ENCODE results near the gene SPRY1.

SPRY1 gene

DNA sequence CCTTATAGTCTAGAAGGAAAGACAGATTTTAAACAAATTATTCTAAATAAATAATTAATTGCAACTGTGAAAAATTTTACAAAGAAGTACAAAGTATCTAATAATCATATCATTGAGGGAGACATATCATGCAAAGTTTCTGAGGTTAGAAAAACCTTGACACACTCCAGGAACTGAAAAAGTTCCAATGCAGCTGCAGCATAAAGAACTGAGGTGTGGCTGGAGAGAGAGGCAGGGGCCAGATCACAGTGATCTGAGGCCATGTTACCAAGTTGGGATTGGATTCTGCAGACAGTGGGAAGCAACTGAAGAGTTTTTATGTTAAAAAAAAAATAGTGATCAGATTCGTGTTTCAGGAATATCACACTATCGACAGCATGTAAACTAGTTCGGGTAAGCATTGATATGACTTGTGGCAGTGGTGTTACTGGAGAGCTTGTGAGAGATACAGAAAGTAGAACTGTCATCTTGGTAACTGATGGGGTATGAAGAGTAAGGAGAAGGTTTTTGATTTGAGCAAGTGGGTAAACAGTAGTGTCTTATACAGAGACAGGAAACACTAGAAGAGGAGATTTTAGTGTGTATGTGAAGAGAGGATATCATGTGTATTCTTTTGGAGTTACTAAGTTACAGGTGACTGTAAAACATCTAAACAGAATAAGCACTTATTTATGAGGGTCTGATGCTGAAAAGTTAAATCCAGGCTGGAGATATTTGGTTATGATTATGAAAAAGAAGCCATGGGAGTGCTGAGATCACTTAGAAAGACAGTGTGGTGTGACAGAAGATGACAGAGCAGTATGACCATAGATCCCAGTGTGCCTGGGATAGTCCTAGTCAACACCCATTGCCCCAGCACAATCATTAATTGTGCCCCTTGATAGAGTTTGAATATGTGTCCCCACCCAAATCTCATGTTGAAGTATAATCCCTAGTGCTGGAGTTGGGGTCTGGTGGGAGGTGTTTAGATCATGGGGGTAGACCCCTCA lies 15.6 kb upstream of the SPRY1 start:
- Histone ChIP-seq H3K36me3 (ENCODE audit: insufficient read depth, low read length) (no peaks in the 10 kb centered on the region), H3K27me3 (ENCODE audit: insufficient read depth, low read length, poor library complexity, severe bottlenecking) (no peaks in the 10 kb centered on the region), H3F3A (ENCODE audit: low read depth) (no peaks in the 10 kb centered on the region), H3K4me3 (ENCODE audit: low read length, poor library complexity, severe bottlenecking) (no peak overlapping the region), H2AFZ (ENCODE audit: low read length) (peak overlapping the region; percentile 8; the same call in 1 of the 2 replicates), H3K4me2 (ENCODE audit: low read depth, low read length, poor library complexity, severe bottlenecking) (no peak overlapping the region), H3K4me1 (ENCODE audit: insufficient read depth, low read length, poor library complexity, severe bottlenecking) (peaks cover 9% of the 10 kb centered on the region), H3K79me2 (ENCODE audit: insufficient read depth, low read length) (no peaks in the 10 kb centered on the region), H4K20me1 (ENCODE audit: insufficient read depth, low read length, poor library complexity, severe bottlenecking) (no peaks in the 10 kb centered on the region), H3K9me2 (replicated peaks; ENCODE audit: low read depth, low read length) (no peaks in the 10 kb centered on the region), H3K9ac (ENCODE audit: low read depth, low read length, poor library complexity, severe bottlenecking) (no peak overlapping the region), H3K9me3 (ENCODE audit: insufficient read depth, low read depth, low read length) (no peaks in the 10 kb centered on the region)
- no peak for TF ChIP-seq EZH2phosphoT487 (IDR thresholded peaks at IDR 0.05; ENCODE audit: borderline replicate concordance)
- TF ChIP-seq, protein P1, sequence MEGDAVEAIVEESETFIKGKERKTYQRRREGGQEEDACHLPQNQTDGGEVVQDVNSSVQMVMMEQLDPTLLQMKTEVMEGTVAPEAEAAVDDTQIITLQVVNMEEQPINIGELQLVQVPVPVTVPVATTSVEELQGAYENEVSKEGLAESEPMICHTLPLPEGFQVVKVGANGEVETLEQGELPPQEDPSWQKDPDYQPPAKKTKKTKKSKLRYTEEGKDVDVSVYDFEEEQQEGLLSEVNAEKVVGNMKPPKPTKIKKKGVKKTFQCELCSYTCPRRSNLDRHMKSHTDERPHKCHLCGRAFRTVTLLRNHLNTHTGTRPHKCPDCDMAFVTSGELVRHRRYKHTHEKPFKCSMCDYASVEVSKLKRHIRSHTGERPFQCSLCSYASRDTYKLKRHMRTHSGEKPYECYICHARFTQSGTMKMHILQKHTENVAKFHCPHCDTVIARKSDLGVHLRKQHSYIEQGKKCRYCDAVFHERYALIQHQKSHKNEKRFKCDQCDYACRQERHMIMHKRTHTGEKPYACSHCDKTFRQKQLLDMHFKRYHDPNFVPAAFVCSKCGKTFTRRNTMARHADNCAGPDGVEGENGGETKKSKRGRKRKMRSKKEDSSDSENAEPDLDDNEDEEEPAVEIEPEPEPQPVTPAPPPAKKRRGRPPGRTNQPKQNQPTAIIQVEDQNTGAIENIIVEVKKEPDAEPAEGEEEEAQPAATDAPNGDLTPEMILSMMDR (conservative IDR thresholded peaks at IDR 0.05; ENCODE audit: low read length): no peak

DNA sequence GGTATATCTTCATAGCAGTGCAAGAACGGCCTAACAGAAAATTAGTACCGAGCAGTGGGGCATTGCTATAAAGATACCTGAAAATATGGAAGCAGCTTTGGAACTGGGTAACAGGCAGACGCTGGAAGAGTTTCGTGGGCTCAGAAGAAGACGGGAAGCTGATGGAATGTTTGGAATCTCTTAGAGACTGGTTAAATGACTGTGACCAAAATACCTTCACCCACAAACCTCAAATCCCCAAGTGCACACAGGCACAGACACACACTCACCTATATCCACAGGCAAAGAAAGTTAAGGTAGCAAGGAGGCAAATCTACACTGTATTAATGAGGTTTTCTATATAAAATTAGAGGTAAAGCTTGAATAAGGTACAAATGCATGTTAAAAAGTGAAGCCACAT lies 14.6 kb upstream of the SPRY1 start:
- Histone ChIP-seq H2AFZ (ENCODE audit: low read length) (no peak overlapping the region), H3K4me3 (ENCODE audit: low read length, poor library complexity, severe bottlenecking) (no peak overlapping the region), H3K9ac (ENCODE audit: low read depth, low read length, poor library complexity, severe bottlenecking) (no peak overlapping the region), H3K79me2 (ENCODE audit: insufficient read depth, low read length) (no peaks in the 10 kb centered on the region), H3K9me3 (ENCODE audit: insufficient read depth, low read depth, low read length) (no peaks in the 10 kb centered on the region), H3K36me3 (ENCODE audit: insufficient read depth, low read length) (no peaks in the 10 kb centered on the region), H3K4me2 (ENCODE audit: low read depth, low read length, poor library complexity, severe bottlenecking) (no peak overlapping the region), H4K20me1 (ENCODE audit: insufficient read depth, low read length, poor library complexity, severe bottlenecking) (no peaks in the 10 kb centered on the region), H3F3A (ENCODE audit: low read depth) (no peaks in the 10 kb centered on the region), H3K27me3 (ENCODE audit: insufficient read depth, low read length, poor library complexity, severe bottlenecking) (no peaks in the 10 kb centered on the region), H3K4me1 (ENCODE audit: insufficient read depth, low read length, poor library complexity, severe bottlenecking) (peaks cover 9% of the 10 kb centered on the region), H3K9me2 (replicated peaks; ENCODE audit: low read depth, low read length) (no peaks in the 10 kb centered on the region)
- TF ChIP-seq, protein P1 (conservative IDR thresholded peaks at IDR 0.05; ENCODE audit: low read length): no peak
- TF ChIP-seq EZH2phosphoT487 (IDR thresholded peaks at IDR 0.05; ENCODE audit: borderline replicate concordance): no peak

DNA sequence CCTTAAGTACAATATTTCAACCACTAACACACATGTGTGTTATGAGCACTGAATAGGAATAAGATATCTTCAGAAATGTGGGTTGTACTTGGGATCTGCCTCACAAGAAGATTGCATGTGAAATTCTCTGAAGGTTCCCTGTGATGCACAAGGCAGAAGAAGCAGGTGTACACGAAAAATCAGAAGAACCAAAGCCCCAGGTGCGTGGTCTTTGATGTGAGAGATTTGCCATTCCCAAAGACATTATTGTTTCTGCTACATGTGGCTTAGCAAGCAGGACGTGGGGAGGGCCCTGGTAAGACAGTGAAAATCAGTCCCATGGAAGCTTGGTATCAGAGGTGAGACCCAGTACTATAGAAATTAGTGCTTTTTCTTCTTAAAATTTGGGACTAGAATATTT lies 13.0 kb upstream of the SPRY1 start:
- Histone ChIP-seq H3K4me3 (ENCODE audit: low read length, poor library complexity, severe bottlenecking) (no peak overlapping the region), H3K9me3 (ENCODE audit: insufficient read depth, low read depth, low read length) (no peaks in the 10 kb centered on the region), H3K9ac (ENCODE audit: low read depth, low read length, poor library complexity, severe bottlenecking) (no peak overlapping the region), H3K36me3 (ENCODE audit: insufficient read depth, low read length) (no peaks in the 10 kb centered on the region), H3K4me2 (ENCODE audit: low read depth, low read length, poor library complexity, severe bottlenecking) (no peak overlapping the region), H3K27me3 (ENCODE audit: insufficient read depth, low read length, poor library complexity, severe bottlenecking) (no peaks in the 10 kb centered on the region), H3K9me2 (replicated peaks; ENCODE audit: low read depth, low read length) (no peaks in the 10 kb centered on the region), H3F3A (ENCODE audit: low read depth) (no peaks in the 10 kb centered on the region), H3K4me1 (ENCODE audit: insufficient read depth, low read length, poor library complexity, severe bottlenecking) (peaks cover 9% of the 10 kb centered on the region), H4K20me1 (ENCODE audit: insufficient read depth, low read length, poor library complexity, severe bottlenecking) (no peaks in the 10 kb centered on the region), H3K79me2 (ENCODE audit: insufficient read depth, low read length) (no peaks in the 10 kb centered on the region), H2AFZ (ENCODE audit: low read length) (no peak overlapping the region)
- TF ChIP-seq EZH2phosphoT487 (IDR thresholded peaks at IDR 0.05; ENCODE audit: borderline replicate concordance): no peak
- TF ChIP-seq, protein P1 (conservative IDR thresholded peaks at IDR 0.05; ENCODE audit: low read length): no peak

All from Loucy (cell line).